ENCODE measurements around the gene NOG.

The NOG gene

DNA sequence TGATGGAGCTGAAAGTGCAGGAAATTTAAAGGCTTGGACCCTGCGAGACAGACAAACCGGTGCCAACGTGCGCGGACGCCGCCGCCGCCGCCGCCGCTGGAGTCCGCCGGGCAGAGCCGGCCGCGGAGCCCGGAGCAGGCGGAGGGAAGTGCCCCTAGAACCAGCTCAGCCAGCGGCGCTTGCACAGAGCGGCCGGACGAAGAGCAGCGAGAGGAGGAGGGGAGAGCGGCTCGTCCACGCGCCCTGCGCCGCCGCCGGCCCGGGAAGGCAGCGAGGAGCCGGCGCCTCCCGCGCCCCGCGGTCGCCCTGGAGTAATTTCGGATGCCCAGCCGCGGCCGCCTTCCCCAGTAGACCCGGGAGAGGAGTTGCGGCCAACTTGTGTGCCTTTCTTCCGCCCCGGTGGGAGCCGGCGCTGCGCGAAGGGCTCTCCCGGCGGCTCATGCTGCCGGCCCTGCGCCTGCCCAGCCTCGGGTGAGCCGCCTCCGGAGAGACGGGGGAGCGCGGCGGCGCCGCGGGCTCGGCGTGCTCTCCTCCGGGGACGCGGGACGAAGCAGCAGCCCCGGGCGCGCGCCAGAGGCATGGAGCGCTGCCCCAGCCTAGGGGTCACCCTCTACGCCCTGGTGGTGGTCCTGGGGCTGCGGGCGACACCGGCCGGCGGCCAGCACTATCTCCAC lies at the start of gene NOG:
TSS of gene NOG (plus strand) at position 54 of the 674 bp plus-strand sequence. CDS start at position 579, 525 bp downstream.
- TF ChIP-seq, protein P1, sequence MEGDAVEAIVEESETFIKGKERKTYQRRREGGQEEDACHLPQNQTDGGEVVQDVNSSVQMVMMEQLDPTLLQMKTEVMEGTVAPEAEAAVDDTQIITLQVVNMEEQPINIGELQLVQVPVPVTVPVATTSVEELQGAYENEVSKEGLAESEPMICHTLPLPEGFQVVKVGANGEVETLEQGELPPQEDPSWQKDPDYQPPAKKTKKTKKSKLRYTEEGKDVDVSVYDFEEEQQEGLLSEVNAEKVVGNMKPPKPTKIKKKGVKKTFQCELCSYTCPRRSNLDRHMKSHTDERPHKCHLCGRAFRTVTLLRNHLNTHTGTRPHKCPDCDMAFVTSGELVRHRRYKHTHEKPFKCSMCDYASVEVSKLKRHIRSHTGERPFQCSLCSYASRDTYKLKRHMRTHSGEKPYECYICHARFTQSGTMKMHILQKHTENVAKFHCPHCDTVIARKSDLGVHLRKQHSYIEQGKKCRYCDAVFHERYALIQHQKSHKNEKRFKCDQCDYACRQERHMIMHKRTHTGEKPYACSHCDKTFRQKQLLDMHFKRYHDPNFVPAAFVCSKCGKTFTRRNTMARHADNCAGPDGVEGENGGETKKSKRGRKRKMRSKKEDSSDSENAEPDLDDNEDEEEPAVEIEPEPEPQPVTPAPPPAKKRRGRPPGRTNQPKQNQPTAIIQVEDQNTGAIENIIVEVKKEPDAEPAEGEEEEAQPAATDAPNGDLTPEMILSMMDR (IDR thresholded peaks at IDR 0.05; ENCODE audit: control extremely low read depth, extremely low read depth, low read depth, missing control alignments) = no peak
- ChIA-PET CTCF (interaction anchor here (0.7 to 5.9 kb wide), 11 partner anchors 10 to 195 kb away, joined by 3 to 44 read pairs (median 4); no protein-coding TSS in a partner anchor), POLR2A (no interaction called here)
- peak; percentile 35 for DNase-seq (ENCODE audit: extremely low spot score)

DNA sequence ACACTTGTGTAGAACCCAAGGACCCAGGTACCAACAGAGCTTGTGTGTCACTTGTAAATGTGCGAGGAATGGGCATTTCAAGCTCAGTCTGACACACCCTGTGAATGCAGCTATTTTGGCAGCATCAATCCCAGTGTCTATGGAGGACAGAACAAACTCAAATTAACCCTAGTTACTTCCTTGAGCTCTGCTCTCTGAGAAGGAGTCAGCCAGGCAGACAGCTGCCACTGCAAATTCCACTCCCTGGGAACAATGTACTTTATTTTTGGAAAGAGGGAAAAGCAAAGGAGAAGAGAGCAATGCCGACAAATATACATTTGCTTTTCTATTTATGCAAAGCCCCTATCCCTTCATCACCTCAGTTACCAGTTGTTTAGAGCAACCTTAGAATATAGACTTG lies 48.4 kb upstream of the NOG start:
- ChIA-PET POLR2A (no interaction called here), CTCF (interaction anchor here (1.2 kb wide), 1 partner anchor 10 kb away, joined by 3 read pairs; no protein-coding TSS in a partner anchor)
- DNase-seq (ENCODE audit: extremely low spot score) = no peak
- TF ChIP-seq, protein P1 (IDR thresholded peaks at IDR 0.05; ENCODE audit: control extremely low read depth, extremely low read depth, low read depth, missing control alignments) = no peak

DNA sequence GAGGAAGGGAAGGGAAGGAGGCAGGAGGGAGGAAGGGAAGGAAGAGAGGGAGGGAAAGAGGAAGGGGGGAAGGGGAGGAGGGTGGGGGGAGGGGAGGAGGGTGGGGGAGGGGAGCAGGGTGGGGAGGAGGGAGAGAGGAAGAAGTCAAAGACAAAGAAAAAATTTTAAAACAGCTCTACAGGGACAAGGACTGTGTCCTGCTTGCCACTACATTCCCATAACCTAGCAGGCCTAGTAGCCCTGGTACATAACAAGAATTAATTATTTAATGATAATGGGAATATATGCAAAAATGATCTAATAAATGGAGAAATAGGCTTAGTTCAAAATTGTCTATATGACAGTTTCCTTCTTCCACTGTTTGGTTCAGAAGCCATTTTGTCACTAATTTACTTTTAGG lies 47.6 kb upstream of the NOG start:
- TF ChIP-seq, protein P1 (IDR thresholded peaks at IDR 0.05; ENCODE audit: control extremely low read depth, extremely low read depth, low read depth, missing control alignments) = no peak
- ChIA-PET POLR2A (no interaction called here), CTCF (interaction anchor here (1.2 kb wide), 1 partner anchor 10 kb away, joined by 3 read pairs; no protein-coding TSS in a partner anchor)
- no peak for DNase-seq (ENCODE audit: extremely low spot score)

DNA sequence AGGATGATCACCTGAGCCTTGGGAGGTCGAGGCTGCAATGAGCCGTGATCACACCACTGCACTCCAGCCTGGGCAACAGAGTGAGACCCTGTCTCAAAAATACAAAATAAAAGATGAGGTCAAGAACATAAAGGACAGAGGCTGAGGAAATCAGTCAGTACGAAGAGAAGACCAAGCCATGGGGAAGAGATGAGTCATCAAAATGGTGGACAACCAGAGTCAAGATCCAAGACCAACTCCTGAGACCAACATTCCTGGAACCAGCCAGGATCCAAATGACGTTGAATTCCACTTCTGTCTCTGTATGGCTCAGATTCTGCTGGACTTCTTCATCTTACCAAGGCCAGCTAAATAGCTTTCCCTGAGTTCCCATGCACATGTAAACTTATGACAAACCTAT lies 44.8 kb upstream of the NOG start:
- no peak for DNase-seq (ENCODE audit: extremely low spot score)
- ChIA-PET CTCF (no interaction called here), POLR2A (no interaction called here)
- TF ChIP-seq, protein P1 (IDR thresholded peaks at IDR 0.05; ENCODE audit: control extremely low read depth, extremely low read depth, low read depth, missing control alignments) = no peak

DNA sequence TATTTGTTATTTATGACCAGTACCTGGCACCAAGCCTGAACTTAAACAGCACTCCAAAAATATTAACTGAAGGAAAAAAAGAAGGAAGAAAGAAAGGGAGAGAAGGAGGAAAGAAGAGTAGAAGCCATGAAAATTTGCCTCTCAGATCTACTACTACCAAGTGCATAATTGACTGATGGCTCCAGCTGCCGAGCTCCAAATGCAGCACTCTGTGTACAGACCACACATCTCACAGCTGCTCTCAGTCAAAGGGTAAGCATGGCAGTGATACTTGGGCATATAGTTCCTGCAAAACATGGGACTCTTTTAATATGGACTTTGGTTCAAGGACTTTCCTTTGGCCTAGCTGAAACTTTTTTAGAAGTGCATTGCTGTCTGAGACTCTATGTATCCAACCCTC lies 44.0 kb upstream of the NOG start:
- DNase-seq (ENCODE audit: extremely low spot score) = no peak
- TF ChIP-seq, protein P1 (IDR thresholded peaks at IDR 0.05; ENCODE audit: control extremely low read depth, extremely low read depth, low read depth, missing control alignments) = no peak
- ChIA-PET POLR2A (no interaction called here), CTCF (no interaction called here)

DNA sequence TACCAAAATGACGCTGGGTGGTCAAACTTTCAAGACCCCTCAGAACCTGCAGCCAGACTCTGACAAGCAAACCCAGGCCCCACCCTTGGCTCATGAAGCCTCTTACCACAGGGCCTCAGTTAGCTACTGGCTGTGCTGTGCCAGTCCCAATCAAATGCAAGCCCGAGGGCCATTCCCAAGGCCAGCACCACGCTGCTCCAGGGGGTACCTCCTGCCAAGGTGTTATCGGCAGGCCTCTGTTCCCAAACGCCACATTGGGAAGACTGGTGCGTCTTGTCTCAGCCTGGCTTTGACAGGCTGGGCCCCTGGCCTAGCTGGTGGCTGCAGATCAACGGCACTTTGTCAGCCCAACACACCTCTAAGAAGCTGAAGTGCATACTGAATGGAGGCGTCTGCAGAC lies 35.8 kb upstream of the NOG start:
- no peak for DNase-seq (ENCODE audit: extremely low spot score)
- CTCF ChIA-PET = no interaction called here
- POLR2A ChIA-PET = no interaction called here
- TF ChIP-seq, protein P1 (IDR thresholded peaks at IDR 0.05; ENCODE audit: control extremely low read depth, extremely low read depth, low read depth, missing control alignments) = no peak
